Motor neuron (in vitro differentiated cells): ENCODE results near the gene CNR2. TPM values are rescaled to one million over a fixed set of nuclear protein-coding genes. Genes with fewer than 3 reads are reported as not detected.
"Not testable (repeated sequence)": the region's sequence is repeated elsewhere in the genome, so short reads cannot be mapped to it uniquely, and the experiment has no call there.

Experiments
- ATAC-seq, 8 experiments: fragments of 200-7000 bp; cut with Tn5 transposase; replicated peaks in 6 of 8; 2 replicates each; pipeline ENCODE4 v1.8.0; 2021; ENCODE audit warnings: mild to moderate bottlenecking in 8 of 8, moderate library complexity in 8 of 8
- H3K27ac ChIP-seq, 2 donors: fragments of 250-450 bp; sonication (Bioruptor Pico); 2 replicates each; pipeline ENCODE4 v1.9.0; 2021; ENCODE audit warnings: antibody characterized with exemption in 2 of 2, mild to moderate bottlenecking in 2 of 2, moderate library complexity in 1 of 2
- H3K4me1 ChIP-seq, 2 donors: fragments of 250-450 bp; sonication (Bioruptor Pico); replicated peaks in 1 of 2; 2 replicates each; pipeline ENCODE4 v1.6.1; 2021; ENCODE audit warnings: antibody characterized with exemption in 2 of 2, mild to moderate bottlenecking in 2 of 2, moderate library complexity in 1 of 2
- H3K4me3 ChIP-seq, 5 donors: fragments of 250-450 bp; sonication (Bioruptor Pico); 2 replicates each; pipeline ENCODE4 v1.9.0; 2021; ENCODE audit warnings: antibody characterized with exemption in 5 of 5, mild to moderate bottlenecking in 5 of 5, moderate library complexity in 4 of 5
- WGBS, 10 experiments: fragments of 450-650 bp; shearing (Covaris generic); methylation state at CpG; one replicate each; pipeline ENCODE4 v1.0.0; 2022; 5-methylcytosine and 5-hydroxymethylcytosine counted together
- in situ Hi-C, 9 experiments: fragments of 400-800 bp; cut with MboI; loops; one replicate each; pipeline ENCODE4 v1.15.0; 2021; ENCODE audit warnings: low sequenced_read_pairs in 9 of 9, low pct_unique_long_range_greater_than_20kb in 2 of 9; ENCODE audit not compliant: unreplicated experiment in 9 of 9
- total RNA-seq, 8 experiments: library from RNA; unstranded; fragments of 300-600 nt; gene quantifications; 2 replicates each; pipeline versions ENCODE4 v1.2.3 to v1.2.4, GENCODE V29; 2022

CNR2 gene
- total RNA-seq, 8 experiments from 2014 or later, result 0.09 to 0.57 (median 0.11) TPM; not detected in 4

- H3K4me1 ChIP-seq, result no peaks in the 10 kb centered on the region
- WGBS, 10 experiments, result 60 to 93% (median 84%) methylated on average over 2 to 8 of the region's 8 CpGs
- no peak overlapping the region for H3K4me3 ChIP-seq
- H3K27ac ChIP-seq, result no peak overlapping the region
- no peak for ATAC-seq
- in situ Hi-C loops, result no loop called here
These were observed 3.0 kb downstream of the CNR2 start for GRCh38 chr1:23910144-23910543.

GRCh38 chr1:23909412-23909811 is 3.8 kb downstream of the CNR2 start:
- in situ Hi-C loops, result no loop called here

GRCh38 chr1:23908453-23909341 is 4.5 kb downstream of the CNR2 start:
- 44 to 100% (median 62%) methylated on average over 1 to 7 of the region's 9 CpGs; no CpG with 5 or more reads in 5 of the 10 experiments for WGBS, 10 experiments
- no peak overlapping the region for H3K27ac ChIP-seq
- H3K4me1 ChIP-seq, result no peaks in the 10 kb centered on the region
- ATAC-seq, result no peak
- in situ Hi-C loops, result no loop called here
- H3K4me3 ChIP-seq, result no peak overlapping the region

More at GRCh38 chr1:23909412-23909811, 3.8 kb downstream of the CNR2 start:
- Histone ChIP-seq H3K4me1 (no peaks in the 10 kb centered on the region), H3K4me3 (no peak overlapping the region), H3K27ac (no peak overlapping the region)
- no peak for ATAC-seq
- 33 to 93% (median 74%) methylated on average over 1 to 8 of the region's 10 CpGs; no CpG with 5 or more reads in 2 of the 10 experiments for WGBS, 10 experiments

- H3K27ac ChIP-seq, result no peak overlapping the region
- no peak for ATAC-seq
- peaks cover 0 to 4% of the 10 kb centered on the region in 2 donors for H3K4me1 ChIP-seq
- 58 to 92% (median 86%) methylated on average over 1 of the region's 1 CpG; no CpG with 5 or more reads in 6 of the 10 experiments for WGBS, 10 experiments
- in situ Hi-C loops, result no loop called here
- no peak overlapping the region for H3K4me3 ChIP-seq
These were observed 6.4 kb downstream of the CNR2 start for GRCh38 chr1:23906731-23907130.

- Histone ChIP-seq H3K4me1 (peaks cover 0 to 4% of the 10 kb centered on the region in 2 donors), H3K4me3 (no peak overlapping the region), H3K27ac (no peak overlapping the region)
- WGBS, 10 experiments, result 70 to 93% (median 89%) methylated on average over 2 to 7 of the region's 7 CpGs; no CpG with 5 or more reads in 3 of the 10 experiments
- no peak for ATAC-seq
- in situ Hi-C loops, result no loop called here
These were observed 7.6 kb downstream of the CNR2 start for GRCh38 chr1:23905461-23906025.

- peaks cover 0 to 4% of the 10 kb centered on the region in 2 donors for H3K4me1 ChIP-seq
- no peak overlapping the region for H3K4me3 ChIP-seq
- no peak for ATAC-seq
- H3K27ac ChIP-seq, result no peak overlapping the region
- in situ Hi-C loops, result no loop called here
- whole genome bisulfite sequencing, 10 experiments, result 25 to 88% (median 76%) methylated on average over 1 to 9 of the region's 10 CpGs
These were observed 8.3 kb downstream of the CNR2 start for GRCh38 chr1:23904748-23905357.

GRCh38 chr1:23903754-23904153 is 9.4 kb downstream of the CNR2 start:
- H3K27ac ChIP-seq, result no peak overlapping the region

GRCh38 chr1:23902321-23903278 is 10.6 kb downstream of the CNR2 start:
- 37 to 96% (median 77%) methylated on average over 4 to 18 of the region's 92 CpGs; no CpG with 5 or more reads in 4 of the 10 experiments for WGBS, 10 experiments
- peak; percentile 25 to 83 (median 74) for ATAC-seq

More at GRCh38 chr1:23903754-23904153, 9.4 kb downstream of the CNR2 start:
- WGBS, 10 experiments, result 35 to 95% (median 57%) methylated on average over 2 to 6 of the region's 6 CpGs; no CpG with 5 or more reads in 2 of the 10 experiments
- peaks cover 0 to 4% of the 10 kb centered on the region in 2 donors for H3K4me1 ChIP-seq
- ATAC-seq, result no peak
- in situ Hi-C loops, result no loop called here
- H3K4me3 ChIP-seq, result no peak overlapping the region

GRCh38 chr1:23900017-23900416 is 13.1 kb downstream of the CNR2 start:
- WGBS, 10 experiments, result 0 to 80% (median 43%) methylated on average over 1 to 7 of the region's 8 CpGs; no CpG with 5 or more reads in 2 of the 10 experiments
- H3K4me1 ChIP-seq, H3K4me3 ChIP-seq, H3K27ac ChIP-seq, in situ Hi-C loops: not testable (repeated sequence)
- ATAC-seq, result peak in 2 of 8 experiments; percentile 42 to 51

More at GRCh38 chr1:23902321-23903278, 10.6 kb downstream of the CNR2 start:
- no peak overlapping the region for H3K27ac ChIP-seq
- H3K4me1 ChIP-seq, result peaks cover 0 to 4% of the 10 kb centered on the region in 2 donors
- H3K4me3 ChIP-seq, result peak overlapping the region; percentile 13 to 35 (median 21)
- in situ Hi-C loops, result no loop called here

- no peak for ATAC-seq
- Histone ChIP-seq H3K4me1 (peaks cover 0 to 4% of the 10 kb centered on the region in 2 donors), H3K27ac (no peak overlapping the region), H3K4me3 (no peak overlapping the region)
- WGBS, 10 experiments, result 17 to 100% (median 89%) methylated on average over 2 to 3 of the region's 3 CpGs; no CpG with 5 or more reads in 2 of the 10 experiments
- in situ Hi-C loops, result no loop called here
These were observed 14.1 kb downstream of the CNR2 start for GRCh38 chr1:23899070-23899469.

GRCh38 chr1:23897083-23897482 is 16.1 kb downstream of the CNR2 start:
- in situ Hi-C loops, result no loop called here
- H3K4me3 ChIP-seq, result no peak overlapping the region
- no peak overlapping the region for H3K27ac ChIP-seq
- no peaks in the 10 kb centered on the region for H3K4me1 ChIP-seq
- ATAC-seq, result no peak
- WGBS, 10 experiments, result 46 to 91% (median 77%) methylated on average over 1 to 6 of the region's 6 CpGs; no CpG with 5 or more reads in 2 of the 10 experiments

GRCh38 chr1:23896491-23896890 is 16.7 kb downstream of the CNR2 start:
- WGBS, 10 experiments, result 0 to 100% (median 50%) methylated on average over 1 to 3 of the region's 3 CpGs; no CpG with 5 or more reads in 4 of the 10 experiments
- no peaks in the 10 kb centered on the region for H3K4me1 ChIP-seq
- in situ Hi-C loops, result no loop called here

More at GRCh38 chr1:23896491-23896890, 16.7 kb downstream of the CNR2 start:
- H3K27ac ChIP-seq, result no peak overlapping the region
- no peak overlapping the region for H3K4me3 ChIP-seq
- ATAC-seq, result no peak
